Small intestine (tissue), 7 donors: ENCODE results near the gene NKX2-1. TPM values are rescaled to one million over a fixed set of nuclear protein-coding genes. Genes with fewer than 3 reads are reported as not detected.

Experiments used
- DNase-seq, 2 donors: peaks; one replicate each; pipeline versions ENCODE4 v3.0.0 to v3.0.0-alpha.2; 2013
- FAIRE-seq: peaks from 2 replicates; lab custom pipeline; 2012; peaks lifted over from hg19 to GRCh38; lab: Jason Lieb, UNC
- H3K27ac ChIP-seq, 3 donors: one replicate each; pipeline ENCODE4 v1.5.1; 2013; ENCODE audit warnings: low read length in 2 of 3, mild to moderate bottlenecking in 2 of 3, control low read depth in 1 of 3, inconsistent platforms in 1 of 3, low read depth in 1 of 3, moderate library complexity in 1 of 3
- H3K27me3 ChIP-seq, 3 donors: one replicate each; pipeline ENCODE4 v1.6.1; 2013; ENCODE audit warnings: low read length in 3 of 3, inconsistent platforms in 1 of 3; ENCODE audit not compliant: control insufficient read depth in 3 of 3, insufficient read depth in 3 of 3
- H3K36me3 ChIP-seq, 3 donors: one replicate each; pipeline ENCODE4 v1.6.1; 2013; ENCODE audit warnings: low read length in 3 of 3, inconsistent platforms in 1 of 3, low read depth in 1 of 3, mild to moderate bottlenecking in 1 of 3, moderate library complexity in 1 of 3; ENCODE audit not compliant: control insufficient read depth in 3 of 3, insufficient read depth in 2 of 3
- H3K4me1 ChIP-seq, 3 donors: one replicate each; pipeline ENCODE4 v1.6.1; 2013; ENCODE audit warnings: low read length in 2 of 3, inconsistent platforms in 1 of 3, low read depth in 1 of 3, mild to moderate bottlenecking in 1 of 3, moderate library complexity in 1 of 3; ENCODE audit not compliant: control insufficient read depth in 3 of 3, insufficient read depth in 2 of 3
- H3K4me3 ChIP-seq, 3 donors: one replicate each; pipeline ENCODE4 v1.5.1; 2013; ENCODE audit warnings: low read length in 3 of 3, control low read depth in 1 of 3, inconsistent platforms in 1 of 3, low read depth in 1 of 3, mild to moderate bottlenecking in 1 of 3, moderate library complexity in 1 of 3
- H3K9me3 ChIP-seq, 2 donors: one replicate each; pipeline ENCODE4 v1.6.1; 2013; ENCODE audit warnings: low read depth in 1 of 2, low read length in 1 of 2; ENCODE audit not compliant: control insufficient read depth in 2 of 2, insufficient read depth in 1 of 2
- WGBS, 3 donors: extraction: QIAGEN DNeasy Blood & Tissue Kit; methylation state at CpG; one replicate each; pipeline ENCODE4 v1.1.7; 2013; 5-methylcytosine and 5-hydroxymethylcytosine counted together
- polyA plus RNA-seq, 4 donors: library from polyadenylated mRNA; stranded (reverse) in 3 of 4; unstranded in 1 of 4; fragments of 200-250 nt in 3 of 4; fragments of 120-200 nt in 1 of 4; gene quantifications; one replicate each; pipeline versions ENCODE4 v1.2.1 to v1.2.3, GENCODE V29; 2013
- donor health status: healthy with polysubstance abuse.
- donor health status: control.
- donor health status: control.
- donor health status: Bipolar disorder and iron deficiency.
- donor health status: healthy.

NKX2-1 gene
- polyA plus RNA-seq, 4 donors = 0.45 TPM; not detected in 3

GRCh38 chr14:36503771-36504741, 16.0 kb downstream of the NKX2-1 start:
- Histone ChIP-seq H3K27me3 (peaks cover 8 to 71% (median 48%) of the 10 kb centered on the region in 3 donors), H3K27ac (no peak overlapping the region), H3K9me3 (no peaks in the 10 kb centered on the region), H3K4me3 (no peak overlapping the region), H3K36me3 (no peaks in the 10 kb centered on the region), H3K4me1 (no peaks in the 10 kb centered on the region)
- WGBS, 3 donors = 4 to 10% (median 9%) methylated on average over 66 to 68 of the region's 68 CpGs
- FAIRE-seq (no peak), DNase-seq (no peak)

- FAIRE-seq = no peak
- Histone ChIP-seq H3K27me3 (peaks cover 8 to 64% (median 42%) of the 10 kb centered on the region in 3 donors), H3K4me1 (no peaks in the 10 kb centered on the region), H3K9me3 (no peaks in the 10 kb centered on the region), H3K27ac (no peak overlapping the region), H3K4me3 (no peak overlapping the region), H3K36me3 (no peaks in the 10 kb centered on the region)
- WGBS, 3 donors = 2 to 6% (median 6%) methylated on average over 2 of the region's 2 CpGs
- no peak for DNase-seq
Observed at GRCh38 chr14:36502558-36503508, 17.2 kb downstream of the NKX2-1 start.

- DNase-seq = no peak
- WGBS, 3 donors = 2 to 8% (median 4%) methylated on average over 2 of the region's 2 CpGs
- no peak overlapping the region for H3K27ac ChIP-seq
- no peaks in the 10 kb centered on the region for H3K36me3 ChIP-seq
- H3K4me1 ChIP-seq = no peaks in the 10 kb centered on the region
- FAIRE-seq = no peak
- peaks cover 0 to 26% (median 15%) of the 10 kb centered on the region in 3 donors for H3K27me3 ChIP-seq
- no peak overlapping the region for H3K4me3 ChIP-seq
- no peaks in the 10 kb centered on the region for H3K9me3 ChIP-seq
Observed at GRCh38 chr14:36498938-36499337, 21.1 kb downstream of the NKX2-1 start.

GRCh38 chr14:36496346-36496745, 23.7 kb downstream of the NKX2-1 start:
- no peak overlapping the region for H3K4me3 ChIP-seq
- no peaks in the 10 kb centered on the region for H3K4me1 ChIP-seq
- H3K27me3 ChIP-seq = peaks cover 0 to 7% (median 7%) of the 10 kb centered on the region in 3 donors
- DNase-seq (no peak), FAIRE-seq (no peak)
- 63 to 74% (median 65%) methylated on average over 4 of the region's 4 CpGs for WGBS, 3 donors
- no peak overlapping the region for H3K27ac ChIP-seq
- no peaks in the 10 kb centered on the region for H3K9me3 ChIP-seq
- H3K36me3 ChIP-seq = no peaks in the 10 kb centered on the region

GRCh38 chr14:36495666-36496065, 24.4 kb downstream of the NKX2-1 start:
- H3K27me3 ChIP-seq = peaks cover 0 to 7% (median 7%) of the 10 kb centered on the region in 3 donors
- no peak overlapping the region for H3K27ac ChIP-seq
- 1 to 13% (median 8%) methylated on average over 3 of the region's 3 CpGs for WGBS, 3 donors
- FAIRE-seq = no peak
- H3K9me3 ChIP-seq = no peaks in the 10 kb centered on the region
- H3K4me3 ChIP-seq = no peak overlapping the region
- no peaks in the 10 kb centered on the region for H3K36me3 ChIP-seq
- no peak for DNase-seq
- no peaks in the 10 kb centered on the region for H3K4me1 ChIP-seq

- Histone ChIP-seq H3K27ac (no peak overlapping the region), H3K27me3 (peaks cover 0 to 6% (median 0%) of the 10 kb centered on the region in 3 donors), H3K4me1 (no peaks in the 10 kb centered on the region), H3K36me3 (no peaks in the 10 kb centered on the region), H3K9me3 (no peaks in the 10 kb centered on the region), H3K4me3 (no peak overlapping the region)
- DNase-seq (no peak), FAIRE-seq (no peak)
- 18 to 29% (median 25%) methylated on average over 3 of the region's 3 CpGs for WGBS, 3 donors
Observed at GRCh38 chr14:36493761-36494160, 26.3 kb downstream of the NKX2-1 start.

- Histone ChIP-seq H3K27me3 (peaks cover 0 to 3% (median 0%) of the 10 kb centered on the region in 3 donors), H3K36me3 (no peaks in the 10 kb centered on the region), H3K4me3 (no peak overlapping the region), H3K9me3 (no peaks in the 10 kb centered on the region), H3K27ac (no peak overlapping the region), H3K4me1 (no peaks in the 10 kb centered on the region)
- no peak for FAIRE-seq
- no peak for DNase-seq
- WGBS, 3 donors = 28 to 64% (median 49%) methylated on average over 2 of the region's 2 CpGs
Observed at GRCh38 chr14:36485773-36486172, 34.3 kb downstream of the NKX2-1 start.

- 67 to 75% (median 69%) methylated on average over 4 of the region's 4 CpGs for WGBS, 3 donors
- Histone ChIP-seq H3K9me3 (no peaks in the 10 kb centered on the region), H3K4me1 (no peaks in the 10 kb centered on the region), H3K4me3 (no peak overlapping the region), H3K27ac (no peak overlapping the region), H3K27me3 (no peaks in the 10 kb centered on the region), H3K36me3 (no peaks in the 10 kb centered on the region)
- no peak for DNase-seq
- FAIRE-seq = no peak
Observed at GRCh38 chr14:36479344-36479743, 40.7 kb downstream of the NKX2-1 start.
